HG02588 (cell line): ENCODE data around the gene CLPSL1.

ENCODE experiments used
- ATAC-seq: cut with Tn5 transposase; IDR thresholded peaks from one replicate; pipeline ENCODE4 v1.9.1; 2021; ENCODE audit warnings: mild to moderate bottlenecking, moderate library complexity; ENCODE audit not compliant: unreplicated experiment

The CLPSL1 gene

DNA sequence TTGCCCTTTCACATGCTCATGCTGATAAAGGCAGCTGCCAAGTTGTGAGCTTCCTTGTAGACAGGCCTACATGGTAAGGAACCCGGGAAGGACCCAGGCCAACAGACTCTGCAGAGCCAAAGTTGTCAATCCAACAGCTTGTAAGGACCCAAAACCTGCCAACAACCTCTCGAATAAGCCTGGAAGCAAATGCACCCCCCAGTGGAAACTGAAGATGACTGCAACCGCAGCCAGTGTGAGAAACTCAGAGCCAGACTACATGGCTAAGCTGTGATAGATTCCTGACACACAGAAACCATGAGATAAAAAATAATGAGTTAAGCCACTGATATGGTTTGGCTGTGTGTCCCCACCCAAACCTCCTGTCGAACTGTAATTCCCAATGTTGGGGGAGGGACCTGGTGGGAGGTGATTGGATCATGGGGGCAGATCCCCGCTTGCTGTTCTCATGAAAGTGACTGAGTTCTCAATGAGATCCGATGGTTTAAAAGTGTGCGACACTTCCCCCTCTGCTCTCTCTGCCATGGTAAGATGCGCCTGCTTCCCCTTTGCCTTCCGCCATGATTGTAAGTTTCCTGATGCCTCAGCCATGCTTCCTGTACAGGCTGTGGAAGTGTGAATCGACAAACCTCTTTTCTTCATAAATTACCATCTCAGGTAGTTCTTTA lies 23.2 kb upstream of the CLPSL1 start:
- no peak for ATAC-seq

DNA sequence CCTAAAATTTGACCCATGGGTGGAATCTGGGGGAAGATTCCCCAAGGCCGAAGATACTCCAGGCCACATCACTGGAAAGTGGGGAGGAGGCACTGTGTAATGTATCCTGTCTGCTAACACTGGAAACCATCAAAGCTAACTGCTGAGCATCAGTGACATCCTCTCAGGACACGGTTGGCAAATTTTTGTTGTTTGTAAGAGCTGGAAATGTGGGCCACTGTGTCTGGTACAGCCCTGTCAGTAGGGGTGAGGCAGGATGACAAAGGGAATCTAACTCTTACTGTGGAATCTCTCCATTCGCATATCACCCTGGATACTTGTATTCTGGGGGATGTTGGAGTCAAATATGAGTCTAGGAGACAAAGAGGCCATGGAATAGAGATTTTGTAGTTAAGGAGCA lies 21.4 kb upstream of the CLPSL1 start:
- ATAC-seq: no peak

DNA sequence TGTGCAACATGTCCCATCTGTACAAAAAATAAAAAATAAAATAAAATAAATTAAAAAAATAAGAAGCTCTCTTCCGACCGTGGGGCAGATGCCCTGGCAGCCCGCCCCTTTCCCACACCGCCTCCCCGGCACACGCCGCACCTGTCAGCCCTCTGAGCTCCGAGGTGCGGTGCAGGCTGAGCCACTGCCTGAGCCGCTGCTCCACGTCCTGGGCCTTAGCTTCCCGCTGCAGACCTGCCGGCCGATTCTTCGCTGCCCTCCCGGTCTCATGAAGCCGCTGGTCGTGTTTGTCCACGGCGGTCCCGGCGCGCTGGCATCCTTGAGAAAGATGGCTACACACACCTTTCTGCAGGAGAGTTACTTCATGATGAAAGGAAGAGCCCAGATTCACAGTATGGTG lies 15.1 kb upstream of the CLPSL1 start:
- ATAC-seq: no peak

DNA sequence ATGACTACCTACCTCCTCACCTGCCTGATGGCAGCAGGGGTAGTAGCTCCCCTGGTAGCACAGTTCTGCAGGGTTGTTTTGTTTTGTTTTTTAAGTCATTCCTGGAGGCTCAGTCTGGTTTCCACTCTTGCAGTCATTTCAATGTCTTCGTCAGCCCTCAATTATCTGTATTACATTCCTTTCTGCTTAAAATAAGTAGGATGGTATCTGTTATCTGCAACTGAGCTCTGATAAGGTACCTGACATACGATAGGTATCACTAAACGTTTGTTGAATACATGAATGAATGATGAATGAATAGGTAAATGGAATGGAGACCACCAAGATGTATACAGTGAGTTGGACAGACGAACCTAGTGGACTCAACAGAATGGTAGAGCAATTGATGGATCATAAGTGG lies 11.6 kb upstream of the CLPSL1 start:
- no peak for ATAC-seq

DNA sequence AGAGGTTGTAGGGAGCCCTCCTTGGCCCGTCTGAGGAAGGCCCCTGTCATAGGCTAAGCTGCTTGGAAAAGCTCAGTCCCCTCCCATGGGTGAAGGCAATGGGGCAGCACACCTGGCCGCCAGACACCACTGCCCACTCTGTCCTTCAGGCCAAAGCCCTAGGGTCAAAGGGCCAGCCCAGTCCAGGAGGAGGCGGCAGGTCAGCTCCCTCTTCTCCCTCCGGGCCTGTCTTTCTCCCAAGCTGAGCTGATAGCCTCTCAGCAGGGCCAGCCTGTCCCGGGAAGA lies 9.5 kb upstream of the CLPSL1 start:
- ATAC-seq: no peak

DNA sequence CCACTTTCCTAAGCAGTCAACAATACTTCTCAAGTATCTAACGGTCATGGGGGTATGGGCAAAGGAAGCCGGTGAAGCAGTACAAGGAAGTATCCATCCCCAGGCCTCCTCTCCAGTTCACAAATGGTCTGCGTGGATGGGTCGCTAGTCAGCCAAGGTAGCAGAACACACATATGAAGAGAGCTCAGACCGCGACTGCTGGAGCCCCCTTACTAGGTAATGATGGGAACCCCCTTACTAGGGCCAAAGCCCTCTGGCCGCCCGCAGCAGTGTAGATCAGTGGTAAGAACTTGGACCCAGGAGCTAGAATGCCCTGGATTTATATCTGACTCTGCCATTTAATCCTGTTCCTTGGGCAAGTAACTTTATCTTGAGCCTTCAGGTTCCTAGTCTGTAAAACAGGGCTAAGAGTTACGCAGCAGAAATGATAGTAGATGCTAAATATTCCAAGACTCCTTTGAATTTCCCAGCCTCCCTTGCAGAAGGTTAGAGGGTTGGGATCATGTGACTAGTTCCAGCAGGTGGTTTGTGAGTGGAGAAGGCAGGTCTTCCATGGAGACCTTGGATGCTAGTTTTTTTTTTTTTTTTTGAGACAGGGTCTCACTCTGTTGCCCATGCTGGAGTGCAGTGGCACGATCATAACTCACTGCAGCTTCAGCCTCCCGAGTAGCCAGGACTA lies 6.6 kb upstream of the CLPSL1 start:
- ATAC-seq: no peak

DNA sequence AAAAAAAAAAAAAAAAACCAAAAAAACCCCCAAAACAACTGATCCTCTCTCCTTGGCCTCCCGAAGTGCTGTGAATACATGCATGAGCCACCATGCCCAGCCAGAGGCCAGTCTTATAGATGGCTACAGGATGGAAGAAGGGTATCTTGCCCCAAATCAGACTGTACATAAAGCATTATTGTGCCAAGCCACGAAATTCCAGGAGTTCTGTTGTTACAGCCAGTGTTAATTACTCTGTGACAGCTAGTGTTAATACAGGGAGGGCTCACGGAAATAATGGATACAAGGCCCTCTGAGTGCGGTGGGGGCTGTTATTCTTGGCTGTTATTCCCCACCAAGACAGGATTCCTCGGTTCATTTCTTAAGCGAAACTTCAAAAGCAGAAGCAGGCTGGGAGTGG lies 5.8 kb upstream of the CLPSL1 start:
- no peak for ATAC-seq

DNA sequence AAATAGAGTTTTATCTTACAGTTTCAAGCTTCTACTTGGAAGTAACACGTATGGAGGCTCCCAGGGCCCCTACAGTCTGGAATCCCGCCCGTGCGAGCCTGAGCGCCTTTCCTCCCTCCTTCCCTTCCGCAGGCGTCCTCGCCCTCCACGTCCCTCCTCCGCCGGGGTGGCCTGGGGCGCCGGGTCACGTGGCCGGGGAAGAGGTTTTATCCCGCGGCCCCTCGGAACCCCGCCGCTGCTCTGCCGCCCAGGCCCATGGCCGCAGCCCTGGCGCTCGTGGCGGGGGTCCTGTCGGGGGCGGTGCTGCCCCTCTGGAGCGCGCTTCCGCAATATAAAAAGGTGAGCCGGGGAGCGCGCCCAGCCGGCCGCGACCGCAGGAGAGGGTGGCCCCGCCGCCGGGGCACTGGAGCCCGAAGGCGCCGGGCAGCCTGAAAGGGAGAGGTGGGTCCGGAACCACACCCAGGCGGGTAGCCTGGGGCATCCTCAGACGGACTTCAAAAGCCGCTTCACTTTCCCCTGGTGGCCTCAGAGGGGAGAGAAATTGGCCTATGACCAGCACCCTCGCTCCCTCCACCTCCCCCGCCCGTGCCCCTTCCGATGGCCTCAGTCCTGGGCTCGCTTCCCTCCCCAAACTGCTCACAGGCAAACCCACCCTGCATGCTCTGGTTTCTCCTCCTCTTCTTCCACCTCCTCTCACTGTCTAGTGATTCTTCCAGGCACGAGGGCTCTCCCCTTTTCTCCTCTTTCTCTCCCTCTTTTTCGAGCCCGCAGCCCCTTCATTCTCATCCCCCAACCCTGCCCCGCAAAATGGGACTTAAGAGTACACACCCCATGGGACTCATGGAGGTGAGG lies 4.2 kb upstream of the CLPSL1 start, which contains the start of gene CLPSL2:
Gene CLPSL2 (plus strand): TSS at position 235 of the 852 bp plus-strand sequence. CDS start 21 bp downstream, at position 256.
- no peak for ATAC-seq

DNA sequence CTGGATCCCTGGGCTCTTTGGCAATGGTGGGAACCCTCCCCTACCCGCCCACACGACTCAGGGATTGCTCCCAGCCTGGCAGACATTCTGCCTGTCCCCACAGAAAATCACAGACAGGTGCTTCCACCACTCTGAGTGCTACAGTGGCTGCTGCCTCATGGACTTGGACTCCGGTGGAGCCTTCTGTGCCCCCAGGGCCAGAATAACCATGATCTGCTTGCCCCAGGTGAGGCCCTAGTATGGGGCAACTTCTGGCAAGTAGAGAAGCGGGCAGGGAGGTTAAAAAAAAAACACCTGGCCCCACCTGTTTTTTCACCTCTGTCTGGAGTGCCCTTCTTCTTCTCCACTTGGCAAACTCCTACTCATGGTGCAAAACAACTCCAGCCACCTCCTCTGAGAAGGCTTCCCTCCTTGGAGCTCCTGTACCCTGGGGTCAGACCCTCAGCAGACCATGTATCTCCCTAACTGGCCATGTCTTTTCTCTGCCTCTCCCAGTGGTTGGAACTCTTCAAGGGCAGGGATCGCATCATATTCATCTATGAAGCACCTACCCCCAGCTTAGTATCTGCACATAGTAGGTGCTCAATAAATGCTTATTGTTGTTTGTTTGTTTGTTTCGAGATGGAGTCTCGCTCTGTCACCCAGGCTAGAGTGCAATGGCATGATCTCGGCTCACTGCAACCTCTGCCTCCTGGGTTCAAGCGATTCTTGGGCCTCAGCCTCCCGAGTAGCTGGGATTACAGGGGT lies 3.3 kb upstream of the CLPSL1 start:
- ATAC-seq: no peak

DNA sequence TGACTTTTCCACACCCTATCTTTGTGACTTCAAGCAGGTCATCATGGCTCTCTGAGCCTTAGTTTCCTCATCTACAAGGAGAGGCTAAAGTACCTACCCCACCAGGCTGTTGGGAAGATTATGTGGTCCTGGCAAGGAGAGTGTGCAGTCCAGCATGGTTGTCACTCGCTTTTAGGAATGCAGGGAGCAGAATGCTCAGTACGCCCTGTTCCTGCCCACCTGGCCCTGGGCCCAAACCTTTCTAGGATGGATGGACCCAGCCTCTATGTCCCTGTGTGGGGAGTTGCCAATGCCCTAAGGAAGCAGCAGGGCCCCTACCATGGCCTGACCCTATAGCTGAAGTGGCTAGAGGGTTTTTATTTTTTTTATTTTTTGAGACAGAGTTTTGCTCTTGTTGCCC lies 2.4 kb upstream of the CLPSL1 start:
- ATAC-seq: no peak

DNA sequence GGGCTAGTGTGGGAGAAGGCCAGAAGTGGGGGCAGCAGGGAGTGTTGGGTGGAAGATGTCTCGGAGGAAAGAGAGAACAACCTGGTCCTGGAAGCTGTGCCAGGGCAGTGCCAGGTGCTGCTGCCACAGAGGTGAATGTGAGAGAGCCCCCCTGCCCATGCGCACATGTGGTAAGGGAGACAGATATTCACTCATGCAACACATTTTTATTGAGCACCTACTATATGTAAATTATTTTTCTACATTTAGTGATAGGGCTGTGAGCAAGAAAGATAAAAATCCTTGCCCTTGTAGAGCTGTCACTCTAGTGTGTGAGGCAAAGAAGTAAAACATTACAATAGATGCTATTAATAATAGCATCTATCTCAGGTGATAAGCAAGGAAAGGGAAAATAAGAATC lies 471 bp downstream of the CLPSL1 start:
- ATAC-seq: no peak

DNA sequence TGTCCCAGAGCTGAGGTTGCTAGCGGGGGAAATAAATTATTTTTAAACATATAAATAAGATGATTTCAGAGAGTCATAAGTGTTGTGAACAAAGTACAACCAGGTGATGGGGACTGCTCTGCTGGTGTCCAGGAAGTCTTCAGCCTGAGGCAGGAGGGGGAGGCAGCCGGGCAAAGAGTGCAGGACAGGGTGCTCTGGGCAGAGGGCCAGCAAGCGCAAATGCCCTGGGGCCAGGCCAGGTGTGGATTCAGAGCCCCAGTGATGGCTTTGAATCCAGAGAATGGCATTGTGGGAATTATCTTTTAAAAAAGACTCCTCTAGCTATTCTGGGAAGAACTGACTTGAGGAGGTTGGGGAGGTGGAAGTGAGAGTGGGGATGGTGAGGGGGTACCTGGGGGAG lies 1.6 kb downstream of the CLPSL1 start:
- ATAC-seq: no peak

DNA sequence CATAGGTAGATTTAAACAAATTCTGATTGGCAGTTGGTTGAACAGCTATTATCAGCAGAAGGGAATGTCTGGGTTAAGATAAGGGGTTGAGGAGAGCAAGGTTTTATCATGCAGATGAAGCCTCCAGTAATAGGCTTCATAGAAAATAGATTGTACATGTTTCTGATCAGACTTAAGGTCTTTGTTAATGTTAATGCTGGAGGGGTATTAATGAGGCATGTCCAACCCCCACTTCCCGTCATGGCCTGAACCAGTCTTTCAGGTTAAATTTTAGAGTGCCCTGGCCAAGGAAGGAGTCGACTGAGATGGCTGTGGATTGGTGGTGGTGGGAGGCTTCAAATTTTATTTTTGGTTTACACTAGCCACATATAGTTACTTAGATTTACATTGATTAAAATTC lies 3.4 kb downstream of the CLPSL1 start:
- ATAC-seq: no peak

DNA sequence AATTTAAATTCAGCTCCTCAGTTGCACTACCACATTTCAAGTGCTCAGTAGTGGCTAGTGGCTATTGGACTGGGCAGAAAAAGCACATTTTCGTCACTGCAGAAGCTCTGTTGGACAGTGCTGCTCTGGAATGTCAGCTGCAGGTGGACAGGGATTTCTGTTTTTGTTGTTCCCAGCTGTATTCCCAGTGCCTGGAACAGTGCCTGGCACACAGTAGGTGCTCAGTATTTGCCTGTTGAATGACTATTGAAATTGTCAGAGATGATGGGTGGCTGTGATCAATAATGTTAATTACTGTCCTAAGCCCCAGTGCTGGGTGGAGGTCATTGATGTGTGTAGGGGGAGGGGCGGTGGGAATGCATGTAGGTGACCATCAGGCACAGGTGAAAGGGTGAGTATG lies 5.5 kb downstream of the CLPSL1 start:
- no peak for ATAC-seq

DNA sequence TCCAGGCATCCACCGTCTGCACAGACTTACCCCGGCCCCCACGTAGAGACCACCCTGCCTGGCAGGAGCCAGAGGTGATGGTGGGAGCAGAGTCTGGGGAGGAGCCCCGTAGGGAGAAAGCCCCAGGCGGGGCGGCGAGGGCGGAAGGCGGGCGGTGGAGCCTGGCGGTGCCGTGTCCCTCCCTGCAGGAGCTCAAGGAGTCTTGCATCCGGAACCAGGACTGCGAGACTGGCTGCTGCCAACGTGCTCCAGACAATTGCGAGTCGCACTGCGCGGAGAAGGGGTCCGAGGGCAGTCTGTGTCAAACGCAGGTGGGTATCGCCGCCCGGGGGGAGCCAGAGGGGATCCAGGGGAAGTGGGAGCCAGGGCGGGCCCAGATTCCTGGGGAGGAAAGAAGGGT lies 6.0 kb downstream of the CLPSL1 start:
- ATAC-seq: no peak

DNA sequence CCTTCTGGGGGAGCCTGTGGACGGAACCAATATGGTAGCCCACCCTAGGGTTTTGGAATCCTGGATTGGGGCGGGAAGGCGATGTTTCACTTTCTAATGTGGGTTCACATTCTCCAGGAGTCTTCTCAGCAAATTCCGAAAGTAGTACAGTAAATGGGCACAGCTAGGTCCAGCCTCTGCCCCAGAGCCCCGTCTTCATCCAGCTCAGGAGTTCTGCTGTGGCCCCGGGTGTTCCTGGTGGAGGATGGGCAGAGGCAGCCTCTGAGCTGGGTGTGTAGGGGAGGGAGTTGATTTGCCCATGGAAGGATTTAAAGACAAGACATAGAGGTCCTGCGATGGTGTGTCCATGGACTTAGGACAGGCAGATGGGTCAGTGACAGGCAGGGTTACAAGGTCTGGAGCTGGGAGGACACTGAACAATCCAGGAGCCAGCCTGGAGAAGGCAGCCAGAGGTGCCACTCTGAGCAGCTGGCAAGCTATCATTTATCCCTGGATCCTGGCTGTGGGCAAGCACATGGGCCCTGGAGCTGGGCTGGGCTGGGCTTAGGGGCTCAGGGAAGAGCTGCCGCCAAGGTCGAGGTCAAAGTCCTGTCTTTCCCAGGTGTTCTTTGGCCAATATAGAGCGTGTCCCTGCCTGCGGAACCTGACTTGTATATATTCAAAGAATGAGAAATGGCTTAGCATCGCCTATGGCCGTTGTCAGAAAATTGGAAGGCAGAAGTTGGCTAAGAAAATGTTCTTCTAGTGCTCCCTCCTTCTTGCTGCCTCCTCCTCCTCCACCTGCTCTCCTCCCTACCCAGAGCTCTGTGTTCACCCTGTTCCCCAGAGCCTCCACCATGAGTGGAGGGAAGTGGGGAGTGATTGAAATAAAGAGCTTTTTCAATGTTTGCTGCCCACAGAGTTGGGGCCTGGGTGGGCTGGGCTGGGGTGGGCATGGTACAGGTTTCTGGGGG lies 6.7 kb downstream of the CLPSL1 start:
- ATAC-seq: no peak

DNA sequence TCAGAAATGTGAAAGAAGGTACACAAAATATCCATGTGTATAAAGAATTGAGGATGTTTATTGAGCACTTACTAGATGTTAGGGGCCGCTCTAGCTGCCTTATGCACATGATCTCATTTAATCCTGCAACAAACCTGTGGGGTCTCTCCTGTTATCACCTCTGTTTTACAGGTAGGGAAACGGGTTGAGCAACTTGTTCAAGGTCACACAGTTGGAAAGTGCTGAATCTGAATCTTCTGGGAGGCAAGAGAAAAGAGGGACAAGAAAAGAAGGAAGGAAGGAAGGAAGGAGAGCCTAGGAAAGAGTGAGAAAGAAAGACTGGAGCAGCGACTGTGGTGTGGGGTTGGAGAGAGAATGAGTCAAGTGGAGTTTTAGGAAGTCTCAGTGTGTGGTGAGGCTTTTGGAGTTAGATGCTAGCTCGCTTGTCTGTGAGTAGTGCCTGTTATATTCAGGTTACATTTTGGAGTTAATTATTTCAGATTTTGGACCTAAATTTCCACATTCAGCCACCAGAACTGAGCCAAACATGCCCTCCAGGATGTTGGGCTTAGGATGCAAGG lies 7.7 kb downstream of the CLPSL1 start:
- ATAC-seq: no peak

DNA sequence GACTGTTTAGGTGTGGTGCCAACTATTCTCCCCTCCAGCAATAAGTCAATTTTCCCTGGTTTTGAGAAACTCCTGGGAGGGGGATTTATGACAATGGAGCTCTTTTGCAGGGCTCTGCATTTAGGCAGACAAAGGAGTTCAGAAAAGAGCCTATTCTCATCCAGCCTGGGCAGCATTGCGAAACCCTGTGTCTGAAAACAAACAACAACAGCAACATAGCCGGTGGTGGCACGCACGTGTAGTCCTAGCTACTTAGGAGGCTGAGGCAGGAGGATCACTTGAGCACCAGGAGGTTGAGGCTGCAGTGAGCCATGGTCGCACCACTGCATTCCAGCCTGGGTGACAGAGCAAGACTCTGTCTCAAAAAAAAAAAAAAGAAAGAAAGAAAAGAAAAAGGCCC lies 9.9 kb downstream of the CLPSL1 start:
- ATAC-seq: no peak

DNA sequence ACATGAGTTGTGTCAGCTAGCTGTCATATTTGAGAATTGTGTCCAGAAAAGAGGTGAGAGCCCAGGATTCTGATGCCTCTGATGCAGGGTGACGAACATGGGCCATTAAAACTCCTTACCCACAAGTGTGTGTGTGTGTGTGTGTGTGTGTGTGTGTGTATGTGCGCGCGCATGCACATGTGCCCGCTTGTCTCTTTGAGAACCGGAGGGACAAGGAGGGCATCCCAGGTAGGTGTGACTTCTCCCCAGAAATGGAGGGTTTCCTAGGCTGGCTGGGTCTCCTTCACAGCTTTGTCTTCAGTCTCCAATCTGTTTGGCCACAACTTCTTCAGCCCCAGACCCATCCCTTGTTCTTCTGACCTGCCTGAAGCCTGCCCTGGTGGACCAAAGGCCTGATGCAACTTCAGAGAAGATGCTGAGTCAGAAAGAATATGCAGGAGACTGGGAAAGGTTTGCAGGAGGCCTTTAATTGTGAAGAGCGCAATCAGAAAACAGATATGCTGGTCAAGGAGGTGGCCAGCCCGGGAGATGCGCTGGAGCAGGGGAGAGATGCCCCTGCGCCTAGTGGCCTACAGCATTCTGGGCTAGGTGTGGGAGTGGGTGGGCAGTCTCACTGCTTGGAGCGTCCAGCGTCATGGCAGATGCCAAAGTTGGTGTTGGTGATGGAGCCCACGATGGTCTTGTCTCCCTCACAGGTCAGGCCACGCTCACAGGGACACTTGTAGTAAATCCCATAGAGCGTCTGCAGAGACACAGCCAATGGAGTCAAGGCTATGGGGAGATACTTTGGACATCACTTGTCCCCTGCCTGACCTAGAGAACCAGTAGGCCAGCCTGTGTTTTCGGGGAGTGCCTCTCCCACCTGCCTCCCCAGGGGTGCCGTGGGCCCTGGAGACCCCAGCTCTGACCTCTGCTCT lies 14.0 kb downstream of the CLPSL1 start:
- no peak for ATAC-seq
